Nephron progenitor cell (in vitro differentiated cells): Measurements from ENCODE around the gene MAP4K2.

ENCODE experiments used
- DNase-seq: peaks from one replicate; pipeline ENCODE4 v3.0.0; 2021
- H3K27ac Mint-ChIP-seq: 2 replicates; pipeline ENCODE4 v1.8.0; 2021; ENCODE audit warnings: mild to moderate bottlenecking, moderate library complexity, mixed read lengths
- H3K27me3 Mint-ChIP-seq: 2 replicates; pipeline ENCODE4 v1.8.0; 2021; ENCODE audit warnings: mild to moderate bottlenecking, low read depth, mixed read lengths; ENCODE audit not compliant: poor library complexity
- H3K36me3 Mint-ChIP-seq: 2 replicates; pipeline ENCODE4 v1.8.0; 2021; ENCODE audit warnings: low read depth, mixed read lengths
- H3K4me1 Mint-ChIP-seq: 2 replicates; pipeline ENCODE4 v1.8.0; 2021; ENCODE audit warnings: mixed read lengths
- H3K4me3 Mint-ChIP-seq: 2 replicates; pipeline ENCODE4 v1.8.0; 2021; ENCODE audit warnings: mild to moderate bottlenecking, moderate library complexity, mixed read lengths
- H3K9me3 Mint-ChIP-seq: 2 replicates; pipeline ENCODE4 v1.8.0; 2021; ENCODE audit warnings: mild to moderate bottlenecking, moderate library complexity, mixed read lengths
- TF ChIP-seq, protein P1 (sequence below): fragments of 200-600 bp; sonication (generic); IDR thresholded peaks from 2 replicates; pipeline ENCODE4 v1.5.0; 2021; ENCODE audit warnings: antibody characterized with exemption

Gene MAP4K2

DNA sequence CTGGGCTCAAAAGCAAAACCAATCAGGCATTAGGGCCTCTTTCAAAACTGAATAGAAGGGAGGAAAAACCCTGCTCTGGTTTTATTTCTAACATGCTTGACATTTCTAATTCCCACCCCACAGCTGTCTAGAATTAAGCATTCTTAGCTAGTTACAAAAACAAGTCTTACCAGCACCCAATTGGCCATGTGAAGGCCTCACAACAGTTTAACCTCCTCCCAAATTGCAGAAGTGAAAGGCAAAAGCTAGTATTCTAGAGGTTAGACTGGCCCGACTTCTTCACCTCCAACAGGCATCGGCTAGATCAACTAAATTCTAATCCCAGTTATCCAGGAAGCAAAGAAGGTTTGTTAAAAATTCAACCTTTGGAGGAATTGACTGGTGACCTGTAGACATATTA is 31.2 kb downstream of the MAP4K2 start:
- Mint-ChIP-seq H3K27me3 (no peaks in the 10 kb centered on the region), H3K27ac (no peak overlapping the region), H3K4me3 (no peak overlapping the region), H3K4me1 (peaks cover 74% of the 10 kb centered on the region), H3K9me3 (no peaks in the 10 kb centered on the region), H3K36me3 (peaks cover 97% of the 10 kb centered on the region)
- TF ChIP-seq, protein P1, sequence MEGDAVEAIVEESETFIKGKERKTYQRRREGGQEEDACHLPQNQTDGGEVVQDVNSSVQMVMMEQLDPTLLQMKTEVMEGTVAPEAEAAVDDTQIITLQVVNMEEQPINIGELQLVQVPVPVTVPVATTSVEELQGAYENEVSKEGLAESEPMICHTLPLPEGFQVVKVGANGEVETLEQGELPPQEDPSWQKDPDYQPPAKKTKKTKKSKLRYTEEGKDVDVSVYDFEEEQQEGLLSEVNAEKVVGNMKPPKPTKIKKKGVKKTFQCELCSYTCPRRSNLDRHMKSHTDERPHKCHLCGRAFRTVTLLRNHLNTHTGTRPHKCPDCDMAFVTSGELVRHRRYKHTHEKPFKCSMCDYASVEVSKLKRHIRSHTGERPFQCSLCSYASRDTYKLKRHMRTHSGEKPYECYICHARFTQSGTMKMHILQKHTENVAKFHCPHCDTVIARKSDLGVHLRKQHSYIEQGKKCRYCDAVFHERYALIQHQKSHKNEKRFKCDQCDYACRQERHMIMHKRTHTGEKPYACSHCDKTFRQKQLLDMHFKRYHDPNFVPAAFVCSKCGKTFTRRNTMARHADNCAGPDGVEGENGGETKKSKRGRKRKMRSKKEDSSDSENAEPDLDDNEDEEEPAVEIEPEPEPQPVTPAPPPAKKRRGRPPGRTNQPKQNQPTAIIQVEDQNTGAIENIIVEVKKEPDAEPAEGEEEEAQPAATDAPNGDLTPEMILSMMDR: no peak
- DNase-seq: no peak

DNA sequence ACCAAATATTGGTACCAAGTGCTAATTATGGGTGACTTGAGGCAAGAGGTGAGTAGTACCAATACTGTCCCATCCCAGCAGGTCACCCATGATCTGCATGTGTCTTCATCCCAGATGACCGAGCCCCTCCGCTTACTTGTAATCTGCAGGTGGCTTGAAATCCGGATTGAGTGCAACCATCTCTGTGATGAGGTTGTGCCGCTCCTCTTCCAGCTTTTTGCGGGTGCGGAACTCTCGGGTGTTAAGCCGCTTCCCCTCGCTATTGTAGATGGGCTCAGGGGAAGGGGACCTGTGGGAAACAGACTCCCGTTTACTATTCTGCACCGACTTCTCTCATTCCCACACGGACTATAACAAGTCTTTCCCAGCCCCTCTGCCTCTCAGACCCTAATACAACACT is 32.9 kb downstream of the MAP4K2 start:
- no peak for DNase-seq
- Mint-ChIP-seq H3K9me3 (no peaks in the 10 kb centered on the region), H3K27ac (no peak overlapping the region), H3K36me3 (peaks cover 91% of the 10 kb centered on the region), H3K27me3 (no peaks in the 10 kb centered on the region), H3K4me1 (peaks cover 72% of the 10 kb centered on the region), H3K4me3 (no peak overlapping the region)
- TF ChIP-seq, protein P1: no peak

DNA sequence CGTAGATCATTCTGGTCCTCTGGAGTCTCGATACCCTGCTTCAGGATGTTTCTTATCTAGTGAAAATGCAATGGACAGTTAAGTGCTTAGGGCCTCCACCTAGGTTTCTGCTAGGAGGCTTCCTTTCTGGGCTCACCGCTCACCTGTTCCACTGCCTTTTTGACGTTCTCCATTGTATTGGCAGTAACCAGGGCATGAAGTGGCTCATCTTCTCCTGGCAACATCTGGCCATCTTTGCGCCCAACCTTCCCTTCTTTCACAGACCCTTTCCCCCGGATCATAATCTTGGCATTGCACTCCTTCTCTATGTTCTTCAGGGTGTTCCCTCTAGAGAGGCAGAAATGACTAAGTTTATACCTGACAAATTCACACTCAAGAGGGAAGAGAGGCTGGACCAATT is 33.7 kb downstream of the MAP4K2 start:
- no peak overlapping the region for H3K27ac Mint-ChIP-seq

DNA sequence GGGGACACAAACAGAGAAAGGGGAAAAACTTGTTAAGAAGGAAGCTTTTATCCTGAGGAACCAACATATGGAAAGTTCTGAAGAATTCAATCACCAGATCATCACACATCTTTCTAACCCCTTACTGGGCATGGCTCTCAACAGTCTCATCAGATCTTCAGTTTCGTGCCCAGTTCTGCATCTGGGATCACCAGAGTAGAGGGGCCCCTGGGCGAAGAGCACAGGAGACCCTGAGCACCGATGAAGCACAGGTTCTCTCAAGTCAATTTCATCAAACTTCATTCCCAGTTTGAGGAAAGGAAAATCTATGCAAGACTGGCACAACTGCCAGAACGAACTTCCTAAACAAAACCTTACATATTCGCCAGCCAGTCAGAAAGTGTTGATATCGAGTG is 34.7 kb downstream of the MAP4K2 start:
- no peak overlapping the region for H3K4me3 Mint-ChIP-seq
- peaks cover 74% of the 10 kb centered on the region for H3K4me1 Mint-ChIP-seq
- H3K36me3 Mint-ChIP-seq: peaks cover 84% of the 10 kb centered on the region
- H3K9me3 Mint-ChIP-seq: no peaks in the 10 kb centered on the region
- TF ChIP-seq, protein P1: no peak
- no peak for DNase-seq
- H3K27me3 Mint-ChIP-seq: no peaks in the 10 kb centered on the region
- peak overlapping the region; percentile 90 for H3K27ac Mint-ChIP-seq

More for the DNA sequence above, 33.7 kb downstream of the MAP4K2 start:
- Mint-ChIP-seq H3K27me3 (no peaks in the 10 kb centered on the region), H3K36me3 (peaks cover 91% of the 10 kb centered on the region), H3K4me1 (peaks cover 74% of the 10 kb centered on the region), H3K4me3 (no peak overlapping the region), H3K9me3 (no peaks in the 10 kb centered on the region)
- TF ChIP-seq, protein P1: no peak
- DNase-seq: no peak

DNA sequence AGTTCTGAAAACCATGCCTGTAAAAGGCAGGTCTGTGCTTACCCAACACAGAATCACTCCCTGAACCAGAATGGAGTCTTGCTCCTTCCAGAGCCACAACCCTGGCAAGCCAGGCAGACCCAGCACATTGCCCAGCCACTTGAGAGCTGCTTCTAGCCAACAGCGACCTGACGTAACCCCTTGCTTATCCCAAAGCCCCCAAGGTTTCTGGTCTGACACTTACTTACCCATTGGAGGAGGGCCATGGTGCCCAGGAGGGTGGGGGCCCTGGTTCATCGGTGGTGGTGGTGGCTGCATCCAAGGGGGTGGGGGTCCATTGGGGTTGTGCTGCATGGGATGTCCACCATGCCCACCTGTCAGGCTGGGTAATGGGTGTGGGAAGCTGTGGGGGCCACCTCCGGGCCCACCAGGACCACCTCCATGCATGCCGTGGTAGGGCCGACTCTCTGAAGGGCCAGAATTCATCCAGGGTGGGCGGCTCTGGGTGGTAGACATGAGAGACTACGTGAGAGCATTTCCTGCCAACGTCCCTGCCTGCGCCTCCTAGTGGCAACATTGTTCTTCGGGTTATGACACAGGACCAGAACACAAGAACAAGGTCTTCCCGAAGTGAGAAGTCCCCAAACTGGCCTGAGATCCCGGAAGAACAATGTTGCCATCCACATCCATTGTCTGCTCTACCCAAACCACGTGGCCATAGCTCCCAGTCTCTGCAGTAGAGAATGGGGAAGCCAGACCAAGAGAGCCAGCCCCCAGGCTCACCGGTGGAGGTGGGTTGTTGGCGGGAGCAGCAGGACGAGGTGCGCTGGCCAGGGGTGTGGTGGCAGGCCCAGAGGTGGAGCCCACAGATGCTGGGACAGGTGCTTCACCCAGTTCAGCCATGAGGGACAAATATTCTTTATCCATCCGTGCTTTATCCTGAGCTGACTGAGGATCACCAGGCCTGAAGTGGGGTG is 35.4 kb downstream of the MAP4K2 start:
- TF ChIP-seq, protein P1: peak; percentile 70
- DNase-seq: peak; percentile 85
- H3K36me3 Mint-ChIP-seq: peaks cover 79% of the 10 kb centered on the region
- peaks cover 78% of the 10 kb centered on the region for H3K4me1 Mint-ChIP-seq
- H3K27ac Mint-ChIP-seq: peak overlapping the region; percentile 48
- no peak overlapping the region for H3K4me3 Mint-ChIP-seq
- no peaks in the 10 kb centered on the region for H3K9me3 Mint-ChIP-seq
- no peaks in the 10 kb centered on the region for H3K27me3 Mint-ChIP-seq

DNA sequence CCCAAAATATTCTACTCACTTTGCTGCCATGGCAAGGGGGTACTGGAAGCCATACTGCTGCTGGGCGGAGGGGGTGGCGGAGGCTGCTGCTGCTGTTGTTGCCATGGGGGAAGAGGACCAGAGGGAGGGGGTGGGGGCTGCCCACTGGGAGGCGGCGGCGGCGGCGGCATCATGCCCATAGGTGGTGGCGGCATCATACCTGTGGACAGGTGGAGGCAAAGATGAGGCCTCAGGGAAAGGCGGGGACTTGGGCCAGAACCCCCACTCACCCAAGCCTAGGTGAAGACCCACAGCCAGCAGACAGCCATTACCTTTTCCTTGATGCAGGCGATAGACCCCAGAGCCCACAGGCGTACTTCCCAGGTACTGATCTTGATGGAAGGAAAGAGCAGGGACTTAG is 36.1 kb downstream of the MAP4K2 start:
- Mint-ChIP-seq H3K4me1 (peaks cover 80% of the 10 kb centered on the region), H3K9me3 (no peaks in the 10 kb centered on the region), H3K36me3 (peaks cover 78% of the 10 kb centered on the region), H3K4me3 (no peak overlapping the region), H3K27ac (no peak overlapping the region), H3K27me3 (no peaks in the 10 kb centered on the region)
- no peak for DNase-seq
- TF ChIP-seq, protein P1: no peak
